Liver (tissue), 9 donors: ENCODE data around the gene BRSK2. TPM values are rescaled to one million over a fixed set of nuclear protein-coding genes. Genes with fewer than 3 reads are reported as not detected.

Experiments used
- DNase-seq: peaks from one replicate; pipeline ENCODE4 v3.0.0-alpha.2; 2017; ENCODE audit warnings: low spot score
- H3K27ac ChIP-seq, 2 donors: one replicate each; pipeline ENCODE4 v1.7.0; 2013; ENCODE audit warnings: inconsistent platforms in 2 of 2, low read length in 2 of 2, control low read depth in 1 of 2, low read depth in 1 of 2, mild to moderate bottlenecking in 1 of 2
- H3K27me3 ChIP-seq, 4 donors: one replicate each; pipeline versions ENCODE4 v1.6.1 to v1.7.0; 2013; ENCODE audit warnings: low read length in 3 of 4, inconsistent platforms in 1 of 4, mild to moderate bottlenecking in 1 of 4, moderate library complexity in 1 of 4; ENCODE audit not compliant: control insufficient read depth in 4 of 4, insufficient read depth in 4 of 4
- H3K36me3 ChIP-seq, 4 donors: one replicate each; pipeline versions ENCODE4 v1.6.1 to v1.7.0; 2013; ENCODE audit warnings: low read length in 3 of 4, mild to moderate bottlenecking in 3 of 4, low read depth in 1 of 4, moderate library complexity in 1 of 4; ENCODE audit not compliant: control insufficient read depth in 4 of 4, insufficient read depth in 3 of 4
- H3K4me1 ChIP-seq, 4 donors: one replicate each; pipeline versions ENCODE4 v1.6.1 to v1.7.0; 2013; ENCODE audit warnings: low read length in 3 of 4, mild to moderate bottlenecking in 3 of 4, moderate library complexity in 1 of 4; ENCODE audit not compliant: control insufficient read depth in 4 of 4, insufficient read depth in 4 of 4
- H3K4me3 ChIP-seq, 3 donors: one replicate each; pipeline versions ENCODE4 v1.6.1 to v1.7.0; 2013; ENCODE audit warnings: low read length in 3 of 3, control low read depth in 1 of 3, low read depth in 1 of 3, mild to moderate bottlenecking in 1 of 3
- H3K9ac ChIP-seq, 2 donors: one replicate each; pipeline ENCODE4 v1.7.0; 2013; ENCODE audit warnings: low read length in 2 of 2, mild to moderate bottlenecking in 2 of 2, moderate library complexity in 2 of 2, control low read depth in 1 of 2, low read depth in 1 of 2
- H3K9me3 ChIP-seq, 4 donors: one replicate each; pipeline versions ENCODE4 v1.6.1 to v1.7.0; 2013; ENCODE audit warnings: low read length in 3 of 4; ENCODE audit not compliant: control insufficient read depth in 4 of 4
- EGR1 ChIP-seq, 2 donors: IDR thresholded peaks; 2 replicates each; pipeline ENCODE4 v1.6.1; 2016 to 2018; ENCODE audit warnings: antibody characterized with exemption in 2 of 2, low read depth in 2 of 2
- FOXA1 ChIP-seq: IDR thresholded peaks from 2 replicates; pipeline ENCODE4 v1.6.1; 2016; ENCODE audit warnings: antibody characterized with exemption
- FOXA2 ChIP-seq: IDR thresholded peaks from 2 replicates; pipeline ENCODE4 v1.6.1; 2016; ENCODE audit warnings: antibody characterized with exemption
- GABPA ChIP-seq, 2 donors: IDR thresholded peaks in 1 of 2; conservative IDR thresholded peaks in 1 of 2; 2 replicates each; pipeline ENCODE4 v1.6.1; 2016; ENCODE audit warnings: antibody characterized with exemption in 2 of 2, mild to moderate bottlenecking in 1 of 2, moderate library complexity in 1 of 2
- HNF4G ChIP-seq: IDR thresholded peaks from 2 replicates; pipeline ENCODE4 v1.6.1; 2016; ENCODE audit warnings: antibody characterized with exemption
- JUND ChIP-seq, 2 donors: IDR thresholded peaks; 2 replicates each; pipeline ENCODE4 v1.6.1; 2016; ENCODE audit warnings: antibody characterized with exemption in 2 of 2
- RXRA ChIP-seq, 2 donors: IDR thresholded peaks; 2 replicates each; pipeline ENCODE4 v1.6.1; 2017 to 2018; ENCODE audit warnings: antibody characterized with exemption in 2 of 2, mild to moderate bottlenecking in 1 of 2
- SP1 ChIP-seq: IDR thresholded peaks from 2 replicates; pipeline ENCODE4 v1.6.1; 2018; ENCODE audit warnings: antibody characterized with exemption, mild to moderate bottlenecking
- YY1 ChIP-seq: IDR thresholded peaks from 2 replicates; pipeline ENCODE4 v1.6.1; 2016; ENCODE audit warnings: antibody characterized with exemption, mild to moderate bottlenecking
- WGBS: extraction: QIAGEN DNeasy Blood & Tissue Kit; methylation state at CpG from one replicate; pipeline ENCODE4 v1.1.7; 2013; 5-methylcytosine and 5-hydroxymethylcytosine counted together
- polyA plus RNA-seq, 2 donors: library from polyadenylated mRNA; stranded (reverse) in 1 of 2; unstranded in 1 of 2; fragments of 200-250 nt in 1 of 2; fragments of >200 nt in 1 of 2; fragmentation: Nextera tagmentation in 1 of 2; extraction: Ambion mirVana in 1 of 2; gene quantifications; one replicate each; pipeline versions ENCODE4 v1.2.1 to v1.2.3, GENCODE V29; 2013 to 2015
- total RNA-seq, 2 donors: library from RNA; depleted of rRNA; stranded (reverse); fragments of >200 nt; gene quantifications; one replicate each; pipeline ENCODE4 v1.2.3, GENCODE V29; 2014
- TF ChIP-seq, protein P1 (sequence below): IDR thresholded peaks from 2 replicates; pipeline ENCODE4 v1.6.1; 2016; ENCODE audit warnings: antibody characterized with exemption
- TF ChIP-seq, protein P2 (sequence below): IDR thresholded peaks from 2 replicates; pipeline ENCODE4 v1.6.1; 2016; ENCODE audit warnings: antibody characterized with exemption, mild to moderate bottlenecking
- TF ChIP-seq, protein P3 (sequence below): fragments of 150-350 bp; IDR thresholded peaks from 2 replicates; pipeline ENCODE4 v1.5.1; 2017; ENCODE audit warnings: improper control_type of control experiment, low read depth, low read length; ENCODE audit not compliant: missing input control
- TF ChIP-seq, protein P4 (sequence below): IDR thresholded peaks from 2 replicates; pipeline ENCODE4 v1.6.1; 2016; ENCODE audit warnings: antibody characterized with exemption
- donor health status: healthy.
- donor health status: healthy.
- donor health status: healthy.
- donor health status: healthy.
- donor health status: healthy.

BRSK2 gene
- total and polyA plus RNA-seq, 4 donors: 0.05 to 0.17 TPM; not detected in 2

DNA sequence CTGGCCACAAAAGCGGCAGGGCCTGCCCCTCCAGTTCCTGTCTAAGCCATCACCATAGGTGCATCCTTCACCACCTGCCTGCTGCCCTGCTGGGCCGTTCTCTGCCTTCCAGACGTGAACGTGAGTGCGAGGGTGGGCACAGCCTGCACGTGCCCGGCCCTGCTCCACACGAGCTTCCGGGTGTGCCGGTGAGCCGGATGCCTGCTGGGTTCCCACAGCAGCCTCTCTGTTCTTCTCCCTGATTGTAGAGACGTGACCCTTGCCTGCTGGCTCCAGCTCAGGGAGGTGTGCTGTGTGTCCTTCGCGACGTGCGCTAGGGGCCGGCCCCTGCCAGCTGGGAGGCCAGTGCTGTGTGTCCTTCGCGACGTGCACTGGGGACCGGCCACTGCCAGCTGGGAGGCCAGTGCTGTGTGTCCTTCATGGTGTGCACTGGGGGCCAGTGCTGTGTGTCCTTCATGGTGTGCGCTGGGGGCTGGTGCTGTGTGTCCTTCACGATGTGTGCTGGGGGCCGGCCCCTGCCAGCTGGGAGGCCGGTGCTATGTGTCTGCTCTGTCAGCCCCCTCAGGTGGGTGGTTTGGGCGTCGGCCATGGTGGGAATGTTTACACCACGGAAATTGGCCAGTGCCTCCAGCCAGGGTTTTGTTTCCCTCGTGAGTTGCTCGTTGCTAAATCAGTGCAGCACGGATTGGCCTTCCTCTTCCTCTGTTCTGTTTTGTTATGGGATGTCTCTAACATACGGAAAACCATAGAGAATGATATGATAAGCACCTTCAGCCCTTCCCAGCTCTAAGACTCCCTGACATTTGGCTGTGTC is 35.4 kb upstream of the BRSK2 start:
- no peak for DNase-seq
- no peaks in the 10 kb centered on the region for H3K9me3 ChIP-seq
- no peak overlapping the region for H3K4me3 ChIP-seq
- TF ChIP-seq HNF4G: no peak
- TF ChIP-seq JUND (IDR thresholded peaks at IDR 0.05): no peak
- no peak for TF ChIP-seq RXRA (IDR thresholded peaks at IDR 0.05)
- no peak for TF ChIP-seq FOXA2
- no peak for TF ChIP-seq GABPA (IDR thresholded peaks at IDR 0.05 in 1 of 2, conservative IDR thresholded peaks at IDR 0.05 in 1 of 2)
- no peaks in the 10 kb centered on the region for H3K27me3 ChIP-seq
- no peak overlapping the region for H3K9ac ChIP-seq
- H3K4me1 ChIP-seq: no peaks in the 10 kb centered on the region
- 77% methylated on average over 32 of the region's 32 CpGs for WGBS
- no peaks in the 10 kb centered on the region for H3K36me3 ChIP-seq
- no peak overlapping the region for H3K27ac ChIP-seq

DNA sequence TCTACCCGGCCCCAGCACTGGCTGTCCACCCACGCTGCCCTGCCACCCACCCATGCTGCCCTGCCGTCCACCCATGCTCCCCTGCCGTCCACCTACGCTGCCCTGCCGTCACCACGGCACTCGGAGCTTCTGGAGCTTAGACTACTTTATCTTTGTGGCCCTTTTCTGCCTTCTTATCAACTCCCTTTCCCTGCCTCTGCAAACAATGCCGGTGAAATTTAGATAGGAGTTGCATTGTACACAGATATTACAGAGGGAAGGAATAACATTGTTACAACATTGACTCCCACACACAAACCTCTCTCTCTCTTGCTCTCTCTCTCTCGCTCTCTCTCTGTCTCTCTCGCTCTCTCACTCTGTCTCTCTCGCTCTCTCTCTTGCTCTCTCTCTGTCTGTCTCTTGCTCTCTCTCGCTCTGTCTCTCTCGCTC is 33.7 kb upstream of the BRSK2 start:
- TF ChIP-seq SP1 (no peak), FOXA1 (no peak)
- Histone ChIP-seq H3K4me1 (no peaks in the 10 kb centered on the region), H3K9ac (no peak overlapping the region), H3K27me3 (no peaks in the 10 kb centered on the region), H3K36me3 (no peaks in the 10 kb centered on the region), H3K27ac (no peak overlapping the region), H3K9me3 (no peaks in the 10 kb centered on the region), H3K4me3 (no peak overlapping the region)
- no peak for DNase-seq
- 28% methylated on average over 14 of the region's 14 CpGs for WGBS

DNA sequence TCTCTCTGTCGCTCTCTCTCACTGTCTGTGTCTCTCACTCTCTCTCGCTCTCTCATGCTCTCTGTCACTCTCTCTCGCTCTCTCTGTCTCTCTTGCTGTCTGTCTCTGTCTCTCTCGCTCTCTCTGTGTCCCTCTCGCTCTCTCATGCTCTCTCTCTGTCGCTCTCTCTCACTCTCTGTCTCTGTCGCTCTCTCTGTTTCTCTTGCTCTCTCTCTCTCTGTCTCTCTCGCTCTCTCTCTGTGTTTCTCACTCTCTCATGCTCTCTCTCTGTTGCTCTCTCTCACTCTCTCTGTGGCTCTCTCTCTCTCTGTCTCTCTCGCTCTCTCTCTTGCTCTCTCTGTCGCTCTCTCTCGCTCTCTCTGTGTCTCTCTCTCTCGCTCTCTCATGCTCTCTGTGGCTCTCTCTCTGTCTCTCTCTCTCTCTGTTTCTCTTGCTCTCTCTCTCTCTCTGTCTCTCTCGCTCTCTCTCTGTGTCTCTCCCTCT is 33.2 kb upstream of the BRSK2 start:
- H3K27ac ChIP-seq: no peak overlapping the region
- no peak overlapping the region for H3K4me3 ChIP-seq
- no peak for DNase-seq
- WGBS: 86% methylated on average over 13 of the region's 13 CpGs
- no peaks in the 10 kb centered on the region for H3K36me3 ChIP-seq
- H3K9me3 ChIP-seq: no peaks in the 10 kb centered on the region
- H3K9ac ChIP-seq: no peak overlapping the region
- H3K4me1 ChIP-seq: no peaks in the 10 kb centered on the region
- no peak for TF ChIP-seq HNF4G
- TF ChIP-seq, protein P1, sequence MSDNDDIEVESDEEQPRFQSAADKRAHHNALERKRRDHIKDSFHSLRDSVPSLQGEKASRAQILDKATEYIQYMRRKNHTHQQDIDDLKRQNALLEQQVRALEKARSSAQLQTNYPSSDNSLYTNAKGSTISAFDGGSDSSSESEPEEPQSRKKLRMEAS: no peak
- TF ChIP-seq EGR1 (IDR thresholded peaks at IDR 0.05; ENCODE audit: low read depth in 2 of 2): no peak
- TF ChIP-seq, protein P2, sequence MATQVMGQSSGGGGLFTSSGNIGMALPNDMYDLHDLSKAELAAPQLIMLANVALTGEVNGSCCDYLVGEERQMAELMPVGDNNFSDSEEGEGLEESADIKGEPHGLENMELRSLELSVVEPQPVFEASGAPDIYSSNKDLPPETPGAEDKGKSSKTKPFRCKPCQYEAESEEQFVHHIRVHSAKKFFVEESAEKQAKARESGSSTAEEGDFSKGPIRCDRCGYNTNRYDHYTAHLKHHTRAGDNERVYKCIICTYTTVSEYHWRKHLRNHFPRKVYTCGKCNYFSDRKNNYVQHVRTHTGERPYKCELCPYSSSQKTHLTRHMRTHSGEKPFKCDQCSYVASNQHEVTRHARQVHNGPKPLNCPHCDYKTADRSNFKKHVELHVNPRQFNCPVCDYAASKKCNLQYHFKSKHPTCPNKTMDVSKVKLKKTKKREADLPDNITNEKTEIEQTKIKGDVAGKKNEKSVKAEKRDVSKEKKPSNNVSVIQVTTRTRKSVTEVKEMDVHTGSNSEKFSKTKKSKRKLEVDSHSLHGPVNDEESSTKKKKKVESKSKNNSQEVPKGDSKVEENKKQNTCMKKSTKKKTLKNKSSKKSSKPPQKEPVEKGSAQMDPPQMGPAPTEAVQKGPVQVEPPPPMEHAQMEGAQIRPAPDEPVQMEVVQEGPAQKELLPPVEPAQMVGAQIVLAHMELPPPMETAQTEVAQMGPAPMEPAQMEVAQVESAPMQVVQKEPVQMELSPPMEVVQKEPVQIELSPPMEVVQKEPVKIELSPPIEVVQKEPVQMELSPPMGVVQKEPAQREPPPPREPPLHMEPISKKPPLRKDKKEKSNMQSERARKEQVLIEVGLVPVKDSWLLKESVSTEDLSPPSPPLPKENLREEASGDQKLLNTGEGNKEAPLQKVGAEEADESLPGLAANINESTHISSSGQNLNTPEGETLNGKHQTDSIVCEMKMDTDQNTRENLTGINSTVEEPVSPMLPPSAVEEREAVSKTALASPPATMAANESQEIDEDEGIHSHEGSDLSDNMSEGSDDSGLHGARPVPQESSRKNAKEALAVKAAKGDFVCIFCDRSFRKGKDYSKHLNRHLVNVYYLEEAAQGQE: no peak
- TF ChIP-seq, protein P3, sequence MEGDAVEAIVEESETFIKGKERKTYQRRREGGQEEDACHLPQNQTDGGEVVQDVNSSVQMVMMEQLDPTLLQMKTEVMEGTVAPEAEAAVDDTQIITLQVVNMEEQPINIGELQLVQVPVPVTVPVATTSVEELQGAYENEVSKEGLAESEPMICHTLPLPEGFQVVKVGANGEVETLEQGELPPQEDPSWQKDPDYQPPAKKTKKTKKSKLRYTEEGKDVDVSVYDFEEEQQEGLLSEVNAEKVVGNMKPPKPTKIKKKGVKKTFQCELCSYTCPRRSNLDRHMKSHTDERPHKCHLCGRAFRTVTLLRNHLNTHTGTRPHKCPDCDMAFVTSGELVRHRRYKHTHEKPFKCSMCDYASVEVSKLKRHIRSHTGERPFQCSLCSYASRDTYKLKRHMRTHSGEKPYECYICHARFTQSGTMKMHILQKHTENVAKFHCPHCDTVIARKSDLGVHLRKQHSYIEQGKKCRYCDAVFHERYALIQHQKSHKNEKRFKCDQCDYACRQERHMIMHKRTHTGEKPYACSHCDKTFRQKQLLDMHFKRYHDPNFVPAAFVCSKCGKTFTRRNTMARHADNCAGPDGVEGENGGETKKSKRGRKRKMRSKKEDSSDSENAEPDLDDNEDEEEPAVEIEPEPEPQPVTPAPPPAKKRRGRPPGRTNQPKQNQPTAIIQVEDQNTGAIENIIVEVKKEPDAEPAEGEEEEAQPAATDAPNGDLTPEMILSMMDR: no peak
- TF ChIP-seq SP1: no peak
- no peak for TF ChIP-seq RXRA (IDR thresholded peaks at IDR 0.05)
- TF ChIP-seq FOXA2: no peak
- TF ChIP-seq, protein P4, sequence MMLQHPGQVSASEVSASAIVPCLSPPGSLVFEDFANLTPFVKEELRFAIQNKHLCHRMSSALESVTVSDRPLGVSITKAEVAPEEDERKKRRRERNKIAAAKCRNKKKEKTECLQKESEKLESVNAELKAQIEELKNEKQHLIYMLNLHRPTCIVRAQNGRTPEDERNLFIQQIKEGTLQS: no peak
- TF ChIP-seq YY1: no peak
- no peak for TF ChIP-seq FOXA1
- no peaks in the 10 kb centered on the region for H3K27me3 ChIP-seq
